Naive thymus-derived CD8-positive, alpha-beta T cell (primary cell): Measurements from ENCODE around the gene CLN6. TPM values are rescaled to one million over a fixed set of nuclear protein-coding genes. Genes with fewer than 3 reads are reported as not detected.
"Not testable (repeated sequence)": the region's sequence is repeated elsewhere in the genome, so short reads cannot be mapped to it uniquely, and the experiment has no call there.

Experiments
- ATAC-seq, 2 donors: fragments of 150-1000 bp; cut with Tn5 transposase in 1 of 2; sonication (Bioruptor Pico), chemical (Tn5 transposase) in 1 of 2; 1 replicate in 1 of 2; 2 replicates in 1 of 2; pipeline ENCODE4 v1.10.0; 2021; ENCODE audit warnings: mild to moderate bottlenecking in 2 of 2, moderate library complexity in 2 of 2
- POLR2A ChIA-PET: fragments of 350-600 bp; sonication (Branson Sonifier 250); formaldehyde crosslinking; loops from one replicate; lab custom pipeline; 2021; ENCODE audit warnings: antibody characterized with exemption; lab: Charles Lee
- DNase-seq, 10 donors: peaks; one replicate each; pipeline versions ENCODE4 v3.0.0 to v3.0.0-alpha.2; 2020 to 2022
- H3K27ac Mint-ChIP-seq, 10 donors: one replicate each; pipeline ENCODE4 v1.8.0; 2020 to 2022; ENCODE audit warnings: mild to moderate bottlenecking in 10 of 10, mixed read lengths in 10 of 10, moderate library complexity in 4 of 10, inconsistent platforms in 1 of 10
- H3K27me3 Mint-ChIP-seq, 5 donors: one replicate each; pipeline ENCODE4 v1.8.0; 2021 to 2022; ENCODE audit warnings: mixed read lengths in 5 of 5
- H3K36me3 Mint-ChIP-seq, 3 donors: one replicate each; pipeline ENCODE4 v1.8.0; 2020 to 2022; ENCODE audit warnings: mixed read lengths in 3 of 3, mild to moderate bottlenecking in 2 of 3, inconsistent platforms in 1 of 3
- H3K4me1 Mint-ChIP-seq, 4 donors: one replicate each; pipeline ENCODE4 v1.8.0; 2021 to 2022; ENCODE audit warnings: mixed read lengths in 4 of 4
- H3K4me3 Mint-ChIP-seq, 10 donors: one replicate each; pipeline ENCODE4 v1.8.0; 2020 to 2022; ENCODE audit warnings: mild to moderate bottlenecking in 10 of 10, mixed read lengths in 10 of 10, moderate library complexity in 6 of 10, inconsistent platforms in 1 of 10
- H3K9me3 Mint-ChIP-seq, 9 donors: one replicate each; pipeline ENCODE4 v1.8.0; 2020 to 2022; ENCODE audit warnings: mixed read lengths in 9 of 9, mild to moderate bottlenecking in 3 of 9, inconsistent platforms in 1 of 9, moderate library complexity in 1 of 9
- polyA plus RNA-seq, 3 donors: library from polyadenylated mRNA; unstranded; fragments of 300-500 nt; fragmentation: Illumina TruSeq; gene quantifications; one replicate each; pipeline ENCODE4 v1.2.3, GENCODE V29; 2021
- total RNA-seq, 8 experiments: library from RNA in 2 of 8; stranded (reverse) in 2 of 8; gene quantifications; one replicate each; pipeline ENCODE4 v1.2.3 and lab custom pipeline; 2021 to 2026

The CLN6 gene
- total and polyA plus RNA-seq, 5 experiments from 2014 or later, result 2.4 to 22.3 (median 4.1) TPM

- POLR2A ChIA-PET, result no interaction called here
- ATAC-seq (peak in 1 of 2 donors; percentile 51), DNase-seq (no peak)
- Mint-ChIP-seq H3K9me3 (no peaks in the 10 kb centered on the region), H3K27ac (peak overlapping the region in 8 of 10 donors; percentile 12 to 84 (median 42)), H3K27me3 (no peaks in the 10 kb centered on the region), H3K4me1 (peaks cover 10 to 24% (median 23%) of the 10 kb centered on the region in 4 donors), H3K36me3 (peaks cover 0 to 2% (median 0%) of the 10 kb centered on the region in 3 donors), H3K4me3 (peak overlapping the region in 6 of 10 donors; percentile 6 to 69 (median 42))
These were observed 20.8 kb downstream of the CLN6 start for GRCh38 chr15:68208636-68209240.

DNA sequence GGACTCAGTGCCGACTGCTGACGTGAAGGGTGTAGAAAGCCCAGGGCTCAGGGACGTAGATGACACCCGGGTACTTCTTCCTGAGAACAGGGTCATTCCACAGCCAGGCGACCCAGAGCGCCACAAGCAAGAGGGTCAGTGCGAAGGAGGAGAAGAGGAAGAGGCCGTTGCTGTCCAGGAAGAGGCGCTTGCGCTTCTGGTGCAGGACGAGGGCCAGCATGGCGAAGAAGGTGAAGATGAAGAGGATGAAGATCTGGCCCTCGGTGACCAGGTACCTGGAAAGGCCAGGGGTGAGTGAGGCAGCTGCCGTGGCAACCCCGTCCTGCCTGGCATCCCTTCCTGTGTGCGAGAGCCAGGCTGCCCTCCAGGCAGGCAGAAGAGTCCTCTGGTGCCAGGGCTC is 21.4 kb downstream of the CLN6 start:
- peak overlapping the region in 2 of 10 donors; percentile 2 to 84 for H3K27ac Mint-ChIP-seq
- no peaks in the 10 kb centered on the region for H3K9me3 Mint-ChIP-seq
- H3K4me1 Mint-ChIP-seq, result peaks cover 10 to 24% (median 23%) of the 10 kb centered on the region in 4 donors
- H3K27me3 Mint-ChIP-seq, result no peaks in the 10 kb centered on the region
- peaks cover 0 to 2% (median 0%) of the 10 kb centered on the region in 3 donors for H3K36me3 Mint-ChIP-seq
- ATAC-seq, result no peak
- POLR2A ChIA-PET, result no interaction called here
- no peak for DNase-seq
- H3K4me3 Mint-ChIP-seq, result peak overlapping the region in 3 of 10 donors; percentile 3 to 69 (median 24)

GRCh38 chr15:68207176-68207935 is 22.2 kb downstream of the CLN6 start:
- no peaks in the 10 kb centered on the region for H3K27me3 Mint-ChIP-seq
- peaks cover 0 to 2% (median 0%) of the 10 kb centered on the region in 3 donors for H3K36me3 Mint-ChIP-seq
- no peaks in the 10 kb centered on the region for H3K9me3 Mint-ChIP-seq
- POLR2A ChIA-PET, result no interaction called here
- H3K4me3 Mint-ChIP-seq, result peak overlapping the region in 1 of 10 donors; percentile 48
- H3K4me1 Mint-ChIP-seq, result peaks cover 10 to 24% (median 23%) of the 10 kb centered on the region in 4 donors
- no peak for DNase-seq
- peak overlapping the region in 1 of 10 donors; percentile 15 for H3K27ac Mint-ChIP-seq
- ATAC-seq, result no peak

DNA sequence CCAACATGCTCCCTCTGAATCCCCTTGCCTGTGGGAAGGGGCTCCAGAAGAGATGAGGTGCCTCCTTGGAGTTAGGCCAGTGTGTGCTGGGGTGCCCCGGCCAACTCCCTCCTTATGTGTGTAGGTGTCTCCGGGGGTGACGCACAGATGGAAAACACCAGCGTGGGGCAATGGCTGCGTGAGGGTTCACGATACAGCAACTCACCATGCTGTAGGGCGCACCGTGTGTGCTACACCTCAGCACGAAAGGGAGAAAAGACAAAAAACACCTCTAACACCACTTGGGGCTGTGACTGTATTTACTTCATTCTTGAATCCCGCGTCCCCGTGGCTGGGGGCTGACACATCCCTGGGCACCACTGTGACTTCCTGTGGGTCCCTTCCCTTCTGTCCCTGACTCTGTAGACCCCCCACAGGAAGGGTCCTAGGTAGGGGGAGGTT is 22.8 kb downstream of the CLN6 start:
- DNase-seq (no peak), ATAC-seq (no peak)
- Mint-ChIP-seq H3K4me3 (peak overlapping the region in 1 of 10 donors; percentile 48), H3K27me3 (no peaks in the 10 kb centered on the region), H3K36me3 (peaks cover 0 to 2% (median 0%) of the 10 kb centered on the region in 3 donors), H3K9me3 (no peaks in the 10 kb centered on the region), H3K4me1 (peaks cover 11 to 24% (median 23%) of the 10 kb centered on the region in 4 donors), H3K27ac (peak overlapping the region in 1 of 10 donors; percentile 25)
- POLR2A ChIA-PET, result no interaction called here

DNA sequence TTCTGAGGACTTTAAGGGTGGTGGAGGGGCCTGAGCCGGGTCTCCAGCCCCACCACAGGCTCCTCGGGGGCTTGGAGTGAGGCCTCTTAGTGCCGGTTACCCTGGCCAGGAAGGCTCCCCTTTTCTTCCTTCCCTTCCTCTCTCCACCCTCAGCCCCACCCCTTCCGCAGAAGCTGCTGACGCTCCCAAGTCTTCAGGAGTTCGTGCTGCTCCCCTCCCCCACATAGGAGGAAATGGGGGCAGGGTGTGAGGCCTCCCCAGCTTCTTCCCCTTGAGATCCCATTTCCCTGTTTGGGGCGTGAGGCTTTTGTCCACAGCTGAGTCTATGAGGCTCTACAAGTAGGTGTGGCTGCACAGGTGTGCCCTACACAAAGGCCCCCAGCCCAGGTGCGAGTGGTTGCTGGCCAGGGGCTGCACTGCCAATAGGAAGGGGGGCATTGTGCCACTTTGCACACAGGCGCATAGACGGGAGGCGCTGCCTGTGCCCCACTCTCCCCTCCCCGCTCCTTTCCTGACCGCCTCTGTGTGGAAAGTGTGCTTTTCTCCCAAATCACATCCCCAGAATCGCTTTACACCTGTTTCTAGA is 23.5 kb downstream of the CLN6 start:
- peak overlapping the region in 3 of 10 donors; percentile 8 to 48 (median 25) for H3K27ac Mint-ChIP-seq
- no peaks in the 10 kb centered on the region for H3K9me3 Mint-ChIP-seq
- ATAC-seq, result no peak
- no peaks in the 10 kb centered on the region for H3K36me3 Mint-ChIP-seq
- H3K4me3 Mint-ChIP-seq, result peak overlapping the region in 2 of 10 donors; percentile 24 to 49
- H3K4me1 Mint-ChIP-seq, result peaks cover 13 to 24% (median 23%) of the 10 kb centered on the region in 4 donors
- no peak for DNase-seq
- POLR2A ChIA-PET, result no interaction called here
- H3K27me3 Mint-ChIP-seq, result no peaks in the 10 kb centered on the region

DNA sequence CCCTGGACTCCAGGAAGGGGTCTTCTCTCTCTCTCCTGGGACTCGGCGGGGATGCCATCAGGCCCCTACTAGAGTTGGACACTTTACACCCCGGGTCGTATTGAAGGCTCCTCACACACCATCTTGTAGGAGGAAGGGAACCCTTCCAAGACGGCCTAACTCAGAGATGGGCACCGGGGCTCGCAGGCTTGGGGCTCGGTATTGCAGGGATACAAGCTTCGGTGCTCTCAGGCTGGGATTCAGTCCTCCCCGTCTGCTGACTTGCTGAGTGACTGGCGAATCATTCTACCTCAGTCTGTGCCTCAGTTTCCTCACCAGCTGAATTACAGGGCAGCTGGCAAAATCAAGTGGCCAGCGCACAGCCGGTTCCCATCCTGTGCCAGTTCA is 24.0 kb downstream of the CLN6 start:
- no peak for ATAC-seq
- POLR2A ChIA-PET, result no interaction called here
- peak overlapping the region in 1 of 10 donors; percentile 24 for H3K4me3 Mint-ChIP-seq
- H3K36me3 Mint-ChIP-seq, result no peaks in the 10 kb centered on the region
- peaks cover 13 to 24% (median 23%) of the 10 kb centered on the region in 4 donors for H3K4me1 Mint-ChIP-seq
- no peaks in the 10 kb centered on the region for H3K9me3 Mint-ChIP-seq
- no peak for DNase-seq
- no peaks in the 10 kb centered on the region for H3K27me3 Mint-ChIP-seq
- peak overlapping the region in 2 of 10 donors; percentile 25 to 46 for H3K27ac Mint-ChIP-seq

DNA sequence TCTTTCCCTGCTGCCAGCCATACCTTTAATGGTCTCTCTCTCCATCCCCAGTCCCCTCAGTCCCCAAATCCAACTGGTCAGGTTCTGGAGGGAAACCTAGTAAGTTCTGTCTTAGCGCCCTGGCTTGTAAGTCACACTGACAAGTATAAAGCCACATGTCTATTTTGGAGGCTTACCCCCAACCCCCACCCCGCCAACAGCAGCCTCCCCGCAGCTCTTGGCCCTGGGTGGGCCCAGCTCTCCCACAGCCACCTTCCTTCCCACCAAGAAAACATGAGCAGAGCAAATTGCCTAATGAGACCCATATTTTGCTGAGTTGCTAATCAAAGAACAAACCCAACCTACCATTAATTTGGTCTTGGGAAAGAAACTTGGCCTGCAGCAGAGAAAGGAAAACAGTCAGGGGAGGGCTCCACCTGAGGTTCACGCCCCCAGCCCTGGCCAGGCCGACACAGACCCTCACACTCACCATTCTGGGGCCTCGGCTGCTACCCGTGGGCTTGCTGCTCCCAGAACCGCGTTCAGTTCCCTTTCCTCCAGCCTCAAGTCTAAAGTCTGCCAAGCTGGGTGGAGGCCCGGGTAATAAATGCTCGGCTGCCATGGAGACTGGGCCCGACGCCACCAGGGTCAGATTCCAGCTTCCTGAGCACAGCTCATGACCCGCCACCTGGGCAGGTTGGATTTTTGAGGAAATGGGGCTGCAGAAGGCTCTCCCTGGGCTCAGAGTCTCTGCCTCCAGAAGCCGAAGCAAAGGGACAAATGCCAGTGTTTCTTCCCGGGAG is 24.6 kb downstream of the CLN6 start, which contains the start of gene CALML4:
CALML4 (minus strand) TSS at position 557 of the 782 bp plus-strand sequence; CDS start at position 472, 85 bp downstream.
- no peaks in the 10 kb centered on the region for H3K27me3 Mint-ChIP-seq
- ATAC-seq, result no peak
- peak within 1 kb of the TSS in 2 of 10 donors; percentile 25 to 46 for H3K27ac Mint-ChIP-seq
- no peaks in the 10 kb centered on the region for H3K36me3 Mint-ChIP-seq
- peaks cover 13 to 22% (median 20%) of the 10 kb centered on the region in 4 donors for H3K4me1 Mint-ChIP-seq
- POLR2A ChIA-PET, result no interaction called here
- no peaks in the 10 kb centered on the region for H3K9me3 Mint-ChIP-seq
- peak within 1 kb of the TSS in 2 of 10 donors; percentile 24 to 49 for H3K4me3 Mint-ChIP-seq
- DNase-seq, result no peak

GRCh38 chr15:68204361-68204760 is 25.2 kb downstream of the CLN6 start:
- no peak for ATAC-seq
- POLR2A ChIA-PET, result no interaction called here
- H3K9me3 Mint-ChIP-seq, result no peaks in the 10 kb centered on the region

DNA sequence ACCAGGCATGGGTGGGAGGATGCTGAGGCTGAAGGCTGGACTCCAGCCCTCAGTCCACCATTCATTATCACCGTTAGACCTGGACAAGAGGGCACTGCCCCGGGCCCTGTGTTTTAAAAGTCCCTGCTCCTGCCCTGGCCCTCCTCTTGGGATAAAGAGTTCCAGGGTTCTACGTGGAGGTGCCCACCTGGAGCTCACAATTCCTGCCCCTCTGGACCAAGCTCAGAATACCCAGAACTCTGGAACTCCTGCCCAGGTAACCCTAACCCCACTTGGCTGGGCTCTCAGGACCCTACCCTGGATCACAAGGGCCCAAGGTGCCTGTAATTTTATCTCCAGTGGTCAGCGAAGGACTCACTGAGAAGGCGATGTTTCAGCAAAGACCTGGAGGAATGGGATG is 25.6 kb downstream of the CLN6 start:
- Mint-ChIP-seq H3K27ac (no peak overlapping the region), H3K27me3 (no peaks in the 10 kb centered on the region), H3K36me3 (no peaks in the 10 kb centered on the region), H3K9me3 (no peaks in the 10 kb centered on the region), H3K4me1 (peaks cover 9 to 14% (median 11%) of the 10 kb centered on the region in 4 donors), H3K4me3 (no peak overlapping the region)
- POLR2A ChIA-PET, result interaction anchor here (0.6 kb wide), 1 partner anchor 1254 kb away, joined by 4 read pairs; no protein-coding TSS in a partner anchor
- no peak for ATAC-seq
- no peak for DNase-seq

More at GRCh38 chr15:68204361-68204760, 25.2 kb downstream of the CLN6 start:
- Mint-ChIP-seq H3K4me3 (no peak overlapping the region), H3K36me3 (no peaks in the 10 kb centered on the region), H3K27me3 (no peaks in the 10 kb centered on the region), H3K4me1 (peaks cover 9 to 16% (median 14%) of the 10 kb centered on the region in 4 donors), H3K27ac (no peak overlapping the region)
- DNase-seq, result no peak

- H3K27me3 Mint-ChIP-seq, result no peaks in the 10 kb centered on the region
- H3K4me1 Mint-ChIP-seq, result peaks cover 5 to 9% (median 7%) of the 10 kb centered on the region in 4 donors
- no peak for ATAC-seq
- no peak overlapping the region for H3K4me3 Mint-ChIP-seq
- no peaks in the 10 kb centered on the region for H3K9me3 Mint-ChIP-seq
- POLR2A ChIA-PET, result interaction anchor here (0.6 kb wide), 1 partner anchor 1255 kb away, joined by 4 read pairs; no protein-coding TSS in a partner anchor
- H3K36me3 Mint-ChIP-seq, result no peaks in the 10 kb centered on the region
- H3K27ac Mint-ChIP-seq, result peak overlapping the region in 1 of 10 donors; percentile 32
- DNase-seq, result no peak
These were observed 26.0 kb downstream of the CLN6 start for GRCh38 chr15:68203486-68203885.

DNA sequence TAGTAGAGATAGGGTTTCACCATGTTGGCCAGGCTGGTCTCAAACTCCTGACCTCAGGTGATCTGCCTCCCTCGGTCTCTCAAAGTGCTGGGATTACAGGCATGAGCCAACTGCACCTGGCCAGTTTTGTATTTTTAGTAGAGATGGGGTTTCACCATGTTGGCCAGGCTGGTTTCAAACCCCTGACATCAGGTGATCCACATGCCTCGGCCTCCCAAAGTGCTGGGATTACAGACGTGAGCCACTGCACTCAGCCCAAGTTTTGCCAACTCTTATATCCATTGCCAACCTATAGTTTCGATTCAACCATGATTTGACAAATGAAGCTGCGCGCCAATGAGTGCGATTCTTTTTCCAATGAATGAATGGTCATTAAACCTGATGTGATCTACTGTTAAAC is 26.5 kb downstream of the CLN6 start:
- H3K4me1 Mint-ChIP-seq, H3K4me3 Mint-ChIP-seq, POLR2A ChIA-PET, H3K9me3 Mint-ChIP-seq, DNase-seq, H3K27ac Mint-ChIP-seq, H3K27me3 Mint-ChIP-seq, H3K36me3 Mint-ChIP-seq, ATAC-seq: not testable (repeated sequence)

- Mint-ChIP-seq H3K27me3 (no peaks in the 10 kb centered on the region), H3K4me1 (peaks cover 0 to 4% (median 3%) of the 10 kb centered on the region in 4 donors), H3K4me3 (no peak overlapping the region), H3K27ac (peak overlapping the region in 4 of 10 donors; percentile 32 to 60 (median 54)), H3K9me3 (no peaks in the 10 kb centered on the region), H3K36me3 (no peaks in the 10 kb centered on the region)
- POLR2A ChIA-PET, result no interaction called here
- no peak for ATAC-seq
- no peak for DNase-seq
These were observed 27.7 kb downstream of the CLN6 start for GRCh38 chr15:68201879-68202261.
